GM10847 (cell line): ENCODE measurements around the gene ZW10.

ENCODE experiments used
- POLR2A ChIP-seq: IDR thresholded peaks from 2 replicates; pipeline ENCODE4 v1.6.1; 2011; ENCODE audit not compliant: insufficient read length; ENCODE audit errors: extremely low read depth

Gene ZW10, protein sequence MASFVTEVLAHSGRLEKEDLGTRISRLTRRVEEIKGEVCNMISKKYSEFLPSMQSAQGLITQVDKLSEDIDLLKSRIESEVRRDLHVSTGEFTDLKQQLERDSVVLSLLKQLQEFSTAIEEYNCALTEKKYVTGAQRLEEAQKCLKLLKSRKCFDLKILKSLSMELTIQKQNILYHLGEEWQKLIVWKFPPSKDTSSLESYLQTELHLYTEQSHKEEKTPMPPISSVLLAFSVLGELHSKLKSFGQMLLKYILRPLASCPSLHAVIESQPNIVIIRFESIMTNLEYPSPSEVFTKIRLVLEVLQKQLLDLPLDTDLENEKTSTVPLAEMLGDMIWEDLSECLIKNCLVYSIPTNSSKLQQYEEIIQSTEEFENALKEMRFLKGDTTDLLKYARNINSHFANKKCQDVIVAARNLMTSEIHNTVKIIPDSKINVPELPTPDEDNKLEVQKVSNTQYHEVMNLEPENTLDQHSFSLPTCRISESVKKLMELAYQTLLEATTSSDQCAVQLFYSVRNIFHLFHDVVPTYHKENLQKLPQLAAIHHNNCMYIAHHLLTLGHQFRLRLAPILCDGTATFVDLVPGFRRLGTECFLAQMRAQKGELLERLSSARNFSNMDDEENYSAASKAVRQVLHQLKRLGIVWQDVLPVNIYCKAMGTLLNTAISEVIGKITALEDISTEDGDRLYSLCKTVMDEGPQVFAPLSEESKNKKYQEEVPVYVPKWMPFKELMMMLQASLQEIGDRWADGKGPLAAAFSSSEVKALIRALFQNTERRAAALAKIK

DNA sequence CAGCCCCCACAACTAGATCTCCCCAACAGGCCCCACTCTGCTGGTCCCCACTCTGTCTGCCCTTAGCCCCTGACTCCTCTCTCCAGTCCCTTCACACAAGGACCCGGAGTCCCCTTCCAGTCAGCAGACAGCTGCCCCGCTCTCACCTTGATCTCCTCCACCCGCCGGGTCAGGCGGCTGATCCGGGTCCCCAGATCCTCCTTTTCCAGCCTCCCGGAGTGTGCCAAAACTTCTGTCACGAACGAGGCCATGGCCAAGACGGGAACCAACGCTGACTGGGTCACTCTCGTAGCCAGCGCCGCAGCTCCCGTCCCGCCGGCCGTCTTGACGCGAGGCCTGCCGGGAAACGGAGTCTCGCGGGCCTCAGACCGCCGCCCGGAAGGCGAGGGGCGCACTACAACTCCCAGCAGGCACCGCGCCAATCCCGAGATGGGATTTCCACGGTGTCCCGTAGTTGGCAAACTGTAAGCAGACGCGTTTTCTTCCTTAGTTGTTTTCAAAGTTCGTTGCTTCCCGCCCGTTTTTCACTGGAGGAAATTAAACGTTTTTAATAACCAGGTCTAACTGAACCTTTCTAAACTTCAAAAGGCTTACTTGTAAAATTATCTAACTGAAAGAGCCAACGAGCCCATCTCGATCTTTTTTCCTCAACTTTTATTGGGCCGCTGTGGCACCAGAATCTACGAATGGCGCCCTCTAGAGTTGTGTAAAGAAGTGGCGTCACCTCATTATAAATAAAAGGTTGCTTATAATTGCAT is at the start of gene ZW10:
TSS of gene ZW10 (minus strand) at position 277 of the 758 bp plus-strand sequence. CDS start at position 251, 26 bp downstream.
- peak; percentile 52 for TF ChIP-seq POLR2A

DNA sequence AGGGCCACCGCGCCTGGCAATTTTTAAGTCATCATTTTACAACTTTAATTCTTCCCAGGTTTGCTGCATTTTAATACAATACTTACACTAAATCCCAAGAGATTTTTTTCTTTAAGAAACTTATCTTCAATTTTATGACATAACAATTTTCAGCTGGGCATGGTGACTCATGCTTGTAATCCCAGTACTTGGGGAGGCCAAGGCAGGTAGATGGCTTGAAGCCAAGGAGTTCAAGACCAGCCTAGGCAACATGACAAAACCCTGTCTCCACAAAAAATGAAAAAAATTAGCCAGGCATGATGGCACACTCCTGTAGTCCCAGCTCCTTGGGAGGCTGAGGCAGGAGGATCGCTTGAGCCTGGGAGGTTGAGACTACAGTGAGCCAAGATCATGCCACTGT is 44.9 kb upstream of the ZW10 start:
- TF ChIP-seq POLR2A = no peak

DNA sequence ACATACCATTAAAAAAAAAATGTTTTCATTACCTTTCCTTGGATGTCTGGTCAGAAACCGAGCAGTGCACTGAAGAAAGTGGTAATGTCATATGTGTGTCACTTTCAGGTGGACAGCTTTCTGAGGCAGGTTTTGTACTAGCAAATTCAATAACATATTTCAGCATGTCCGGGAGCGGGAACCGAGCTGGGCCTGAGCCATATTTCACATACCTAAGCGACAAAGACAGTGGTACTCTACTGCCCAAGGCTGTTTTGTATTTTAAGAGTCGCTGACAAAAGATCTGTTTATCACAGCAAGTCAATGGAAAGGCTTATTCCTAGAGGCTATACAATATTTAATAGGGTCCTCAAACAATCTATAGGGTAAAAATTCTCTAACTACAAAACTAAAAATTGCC is 44.1 kb upstream of the ZW10 start:
- no peak for TF ChIP-seq POLR2A

DNA sequence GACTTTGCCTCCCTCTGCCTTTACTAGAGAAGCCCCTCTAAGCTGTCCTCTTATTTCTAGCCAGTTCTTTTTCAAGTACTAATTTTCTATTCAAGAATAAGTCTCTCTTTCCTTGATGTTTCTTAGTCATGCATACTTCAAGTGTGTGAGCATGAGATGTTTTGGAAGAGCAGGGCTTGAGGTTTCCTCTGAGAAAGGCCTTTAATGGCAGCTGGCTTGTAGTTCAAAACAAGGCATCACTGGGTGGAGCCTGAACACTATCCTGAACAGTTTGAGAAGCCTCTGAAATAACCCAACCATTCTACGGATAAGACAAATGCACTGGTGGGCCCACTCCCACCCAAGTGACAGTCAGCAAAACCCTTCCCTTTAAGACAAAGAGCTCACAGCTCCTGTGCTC is 43.7 kb upstream of the ZW10 start:
- no peak for TF ChIP-seq POLR2A

DNA sequence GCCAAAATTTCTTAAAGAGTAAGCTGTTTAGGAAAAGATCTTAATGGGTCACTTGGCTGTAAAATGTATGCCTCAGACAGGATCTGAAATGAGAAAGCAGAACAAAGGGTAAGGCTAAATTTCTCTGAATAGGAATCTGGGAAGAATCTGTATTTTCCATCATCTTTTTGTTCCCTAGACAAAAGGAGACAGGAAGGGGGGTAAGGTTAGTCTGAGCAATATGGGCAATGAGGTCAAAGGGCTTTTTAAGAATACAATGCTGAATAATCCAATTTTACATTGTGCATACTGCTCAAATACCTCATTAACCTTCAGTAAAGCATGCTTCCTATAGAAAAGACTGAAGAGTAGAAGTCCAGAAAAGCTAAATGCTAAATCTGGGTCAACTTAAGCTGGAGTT is 40.7 kb upstream of the ZW10 start:
- no peak for TF ChIP-seq POLR2A

DNA sequence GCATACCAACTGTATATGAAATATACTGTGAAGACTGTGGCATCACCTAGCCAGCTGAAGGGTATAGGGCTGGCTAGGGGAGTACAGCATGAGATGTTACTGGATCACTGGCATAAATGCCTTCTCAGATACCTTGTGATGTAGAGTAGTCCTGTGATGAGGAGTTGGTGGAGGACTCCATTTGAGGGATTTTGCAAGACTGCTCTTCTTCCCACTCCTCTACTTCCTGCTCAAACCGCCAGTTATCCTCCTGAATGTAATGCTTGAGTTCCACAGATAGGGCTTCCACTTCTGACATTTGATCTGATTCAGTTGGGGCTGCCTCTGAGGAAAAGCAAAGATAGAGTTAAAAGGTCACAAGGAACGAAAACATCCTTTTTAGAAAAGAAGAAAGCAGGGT is 35.4 kb upstream of the ZW10 start:
- no peak for TF ChIP-seq POLR2A

DNA sequence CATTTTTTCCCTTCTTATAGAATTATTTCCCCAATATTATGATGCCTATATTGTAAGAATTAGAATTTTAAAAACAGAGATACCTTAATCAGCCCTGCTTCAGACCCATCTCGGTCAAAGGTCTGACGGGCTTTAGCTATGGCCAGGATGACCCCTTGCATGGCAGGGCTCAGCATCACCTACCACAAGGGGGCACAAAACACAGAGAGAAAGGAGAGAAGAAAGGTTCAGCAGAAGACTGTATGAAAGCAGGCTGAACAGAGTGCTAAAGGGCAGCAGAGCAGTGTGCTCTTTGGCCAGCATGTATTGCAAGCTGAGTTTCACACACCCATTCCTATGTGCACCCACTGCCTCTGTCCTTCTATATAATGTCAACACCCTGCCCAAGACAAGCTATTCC is 32.9 kb upstream of the ZW10 start:
- no peak for TF ChIP-seq POLR2A

DNA sequence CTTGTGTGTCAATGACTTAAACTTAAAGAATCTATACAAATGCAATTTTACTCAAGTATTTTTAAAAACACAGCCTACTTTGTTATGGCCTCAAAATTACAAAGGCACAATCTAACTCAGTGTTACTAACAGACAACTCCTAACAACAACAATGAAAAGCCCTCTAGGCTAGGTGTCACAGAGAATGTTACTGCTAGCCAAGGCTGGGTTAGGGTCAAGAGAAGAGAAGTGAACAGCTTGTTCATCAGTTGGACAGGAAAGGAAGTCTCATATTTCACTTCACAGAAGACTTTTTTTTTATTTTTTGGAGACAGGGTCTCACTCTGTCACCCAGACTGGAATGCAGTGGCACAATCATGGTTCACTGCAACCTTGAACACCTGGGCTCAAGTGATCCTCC is 32.1 kb upstream of the ZW10 start:
- TF ChIP-seq POLR2A = no peak

DNA sequence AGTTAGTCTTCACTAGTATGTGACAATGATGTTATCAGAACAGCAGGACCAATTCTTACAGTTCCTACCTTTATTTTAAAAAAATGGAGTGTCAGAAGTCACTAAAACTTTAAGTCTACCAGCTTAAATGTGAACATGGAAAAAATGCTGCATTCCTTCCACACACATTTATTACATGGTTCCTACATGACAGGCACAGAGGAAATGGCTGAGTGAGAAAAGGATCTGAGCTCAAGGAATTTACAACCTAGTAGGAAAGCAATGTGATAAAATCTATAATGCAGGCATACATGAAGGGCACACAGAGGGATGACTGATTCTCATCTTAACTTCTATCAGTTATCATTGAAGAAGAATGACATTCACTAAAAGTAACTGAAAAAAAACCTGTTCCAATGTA is 29.1 kb upstream of the ZW10 start:
- no peak for TF ChIP-seq POLR2A

DNA sequence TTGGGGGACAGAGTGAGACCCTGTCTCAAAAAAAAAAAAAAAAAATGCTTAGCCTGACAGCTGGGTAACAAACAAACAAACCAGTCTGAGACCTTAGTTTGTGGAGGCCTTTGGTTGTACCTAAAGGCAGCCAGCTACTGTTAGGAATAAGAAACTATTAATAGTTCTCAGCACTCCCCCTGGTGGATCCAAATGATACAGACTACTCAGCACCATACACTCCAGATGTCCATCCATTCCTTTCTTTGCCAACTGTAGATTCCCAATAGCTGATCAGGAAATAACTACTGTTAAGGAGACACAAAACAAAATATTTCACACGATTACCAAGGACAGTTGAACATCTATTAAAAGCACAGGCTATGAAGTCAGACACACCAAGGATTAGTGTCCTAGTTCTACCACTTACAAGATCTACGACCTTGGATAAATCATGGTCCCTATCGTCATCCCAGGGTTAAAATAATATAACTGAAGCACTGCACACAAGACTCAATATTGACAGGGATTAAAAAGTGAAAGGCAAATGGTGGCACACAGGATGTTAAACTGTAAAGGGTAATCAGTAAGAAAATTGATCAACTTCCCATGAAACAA is 23.3 kb upstream of the ZW10 start:
- no peak for TF ChIP-seq POLR2A

DNA sequence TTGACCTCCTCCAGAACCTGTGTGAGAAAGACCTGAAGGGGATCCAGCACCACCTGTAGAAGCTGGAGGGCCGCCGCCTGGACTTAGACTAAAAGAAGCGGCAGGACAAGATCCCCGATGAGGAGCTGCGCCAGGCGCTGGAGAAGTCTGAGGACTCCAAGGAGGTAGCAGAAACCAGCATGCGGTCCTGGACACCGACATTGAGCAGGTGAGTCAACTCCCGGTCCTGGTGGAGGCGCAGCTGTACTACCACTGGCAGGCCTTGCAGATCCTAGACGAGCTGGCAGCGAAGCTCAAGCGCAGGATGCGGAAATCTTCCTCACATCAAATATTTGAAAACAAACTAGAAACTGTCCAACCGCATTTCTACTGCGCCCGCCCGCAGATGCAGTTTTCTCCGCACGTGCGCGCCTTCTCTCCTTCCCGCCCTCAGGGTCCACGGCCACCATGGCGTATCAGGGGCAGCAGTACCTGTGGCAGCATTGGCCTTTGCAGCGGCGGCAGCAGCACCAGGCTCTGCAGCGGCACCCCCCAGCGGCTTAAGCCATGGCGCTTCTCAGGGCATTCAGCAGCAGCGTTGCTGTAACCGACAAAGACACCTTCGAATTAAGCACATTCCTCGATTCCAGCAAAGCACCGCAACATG is 16.3 kb upstream of the ZW10 start:
- no peak for TF ChIP-seq POLR2A

DNA sequence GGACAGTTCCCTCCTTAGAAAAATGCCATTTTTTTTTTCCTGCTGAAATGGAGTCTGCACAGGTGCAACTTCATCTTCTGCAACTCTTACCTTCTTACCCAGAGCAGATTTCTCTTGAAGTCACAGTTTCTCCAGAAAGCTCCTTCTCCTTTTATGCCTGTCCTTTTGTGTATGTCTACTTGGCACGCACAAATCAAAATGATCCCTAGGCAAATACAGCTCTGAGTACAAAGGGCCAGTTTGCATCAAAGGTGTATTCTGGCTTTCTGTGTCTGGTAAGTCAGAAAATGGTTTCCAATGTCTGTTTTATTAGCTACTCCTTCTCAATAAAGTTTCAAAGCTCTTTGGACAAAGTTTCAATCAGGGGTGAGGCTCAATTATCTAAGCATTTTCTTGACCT is 8.6 kb upstream of the ZW10 start:
- no peak for TF ChIP-seq POLR2A

DNA sequence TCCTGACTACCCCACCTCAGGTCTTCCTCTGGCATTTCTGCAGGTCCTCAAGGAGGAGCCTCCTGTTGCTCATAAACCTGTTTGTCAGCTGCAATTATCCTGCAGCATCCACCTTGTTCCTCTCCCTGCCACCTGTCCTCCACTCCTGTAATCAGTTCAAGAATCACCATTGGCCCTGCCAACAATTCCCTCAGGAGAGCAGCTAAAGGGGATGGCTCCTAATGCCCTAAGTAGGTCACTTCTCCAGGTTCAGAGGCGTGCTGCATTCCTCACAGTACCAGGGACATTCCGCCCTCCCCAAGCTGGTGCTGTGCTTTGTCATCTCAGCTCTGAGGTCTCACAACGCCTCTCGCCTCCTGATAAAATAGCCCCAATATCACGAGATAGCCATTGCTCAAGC is 8.2 kb upstream of the ZW10 start:
- no peak for TF ChIP-seq POLR2A

DNA sequence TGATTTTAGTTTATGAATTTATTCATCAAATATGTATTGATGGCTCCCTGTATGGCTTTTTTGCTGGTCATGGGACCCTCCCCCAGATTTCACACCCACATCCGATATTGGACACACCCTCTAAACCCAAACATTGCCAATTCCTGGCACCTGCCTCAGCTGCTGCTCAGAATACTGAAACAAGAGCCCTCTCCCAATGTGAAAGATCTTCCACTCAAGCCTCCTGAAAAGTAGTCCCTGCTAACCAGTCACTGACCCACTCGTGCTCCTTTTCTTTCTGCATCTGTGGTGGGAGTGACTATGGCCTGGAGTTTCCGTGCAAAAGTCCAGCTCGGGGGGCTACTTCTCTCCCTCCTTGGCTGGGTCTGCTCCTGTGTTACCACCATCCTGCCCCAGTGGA is 6.0 kb upstream of the ZW10 start, which contains the start of gene CLDN25:
TSS of gene CLDN25 (plus strand) at position 301 of the 400 bp plus-strand sequence. CDS start at position 301, 0 bp downstream.
- TF ChIP-seq POLR2A = no peak
